Measurements from ENCODE around the gene DEPDC4. TPM values are rescaled to one million over a fixed set of nuclear protein-coding genes. Genes with fewer than 3 reads are reported as not detected.

The DEPDC4 gene
- total RNA-seq, 4 donors from 2014 or later = 0.64 to 2.3 (median 0.72) TPM; not detected in 1

- Histone ChIP-seq H3K4me1 (peaks cover 26% of the 10 kb centered on the region), H3K36me3 (no peaks in the 10 kb centered on the region), H3K4me3 (no peak overlapping the region), H3K27me3 (no peaks in the 10 kb centered on the region), H3K27ac (no peak overlapping the region), H3K9me3 (no peaks in the 10 kb centered on the region)
- DNase-seq (ENCODE audit: low spot score in 2 of 2) = no peak
- WGBS = 83% methylated on average over 4 of the region's 4 CpGs
- TF ChIP-seq POLR2AphosphoS5 (IDR thresholded peaks at IDR 0.05) (no peak), EP300 (IDR thresholded peaks at IDR 0.05) (no peak), POLR2A (IDR thresholded peaks at IDR 0.05) (no peak), CTCF (IDR thresholded peaks at IDR 0.05) (no peak)
Measured at GRCh38 chr12:100197486-100197885, 69.4 kb downstream of the DEPDC4 start.

- Histone ChIP-seq H3K27me3 (no peaks in the 10 kb centered on the region), H3K9me3 (no peaks in the 10 kb centered on the region), H3K27ac (no peak overlapping the region), H3K4me1 (no peaks in the 10 kb centered on the region), H3K4me3 (no peak overlapping the region), H3K36me3 (no peaks in the 10 kb centered on the region)
- TF ChIP-seq POLR2A (IDR thresholded peaks at IDR 0.05) (no peak), POLR2AphosphoS5 (IDR thresholded peaks at IDR 0.05) (no peak), EP300 (IDR thresholded peaks at IDR 0.05) (no peak), CTCF (IDR thresholded peaks at IDR 0.05) (no peak)
- 88% methylated on average over 1 of the region's 1 CpG for WGBS
- no peak for DNase-seq (ENCODE audit: low spot score in 2 of 2)
Measured at GRCh38 chr12:100193085-100193484, 73.8 kb downstream of the DEPDC4 start.

Other genes with a start within 250 kb of the DEPDC4 start
- gene BLTP3B, start 124.2 kb downstream of the DEPDC4 start, total RNA-seq = 10 to 100 TPM; 18.6 to 27.3 (median 22.2) TPM
- gene ACTR6, start 66.3 kb downstream of the DEPDC4 start, total RNA-seq = 10 to 100 TPM; 10.6 to 36.6 (median 11.7) TPM
- gene SCYL2, start 98 bp upstream of the DEPDC4 start, total RNA-seq = 10 to 100 TPM; 25.4 to 52.4 (median 43.4) TPM
- under 1 TPM in 1 of 4 donors, not detected in 3; 0.81 TPM for gene SLC17A8, start 90.0 kb upstream of the DEPDC4 start, total RNA-seq
- gene NR1H4, start 206.8 kb upstream of the DEPDC4 start, total RNA-seq = not detected